T-helper 17 cell (primary cell): ENCODE results near the gene CENPQ. TPM values are rescaled to one million over a fixed set of nuclear protein-coding genes. Genes with fewer than 3 reads are reported as not detected.

Experiments
- ATAC-seq: fragments of 150-1000 bp; cut with Tn5 transposase; 2 replicates; pipeline ENCODE4 v1.10.0; 2021; ENCODE audit warnings: mild to moderate bottlenecking, moderate library complexity
- DNase-seq, 3 donors: peaks; one replicate each; pipeline versions ENCODE4 v3.0.0 to v3.0.0-alpha.2; 2020 to 2021
- H3K9me3 ChIP-seq: one replicate; pipeline ENCODE4 v1.7.0; 2013; ENCODE audit warnings: low read length, mild to moderate bottlenecking; ENCODE audit not compliant: control insufficient read depth, poor library complexity, severe bottlenecking
- H3K27ac Mint-ChIP-seq: one replicate; pipeline ENCODE4 v1.8.0; 2022; ENCODE audit warnings: mild to moderate bottlenecking, moderate library complexity, mixed read lengths
- H3K27me3 Mint-ChIP-seq: one replicate; pipeline ENCODE4 v1.8.0; 2022; ENCODE audit warnings: mixed read lengths
- H3K36me3 Mint-ChIP-seq: one replicate; pipeline ENCODE4 v1.8.0; 2022; ENCODE audit warnings: low read depth, mixed read lengths
- H3K4me1 Mint-ChIP-seq: one replicate; pipeline ENCODE4 v1.8.0; 2022; ENCODE audit warnings: mild to moderate bottlenecking, mixed read lengths
- H3K4me3 Mint-ChIP-seq: one replicate; pipeline ENCODE4 v1.8.0; 2022; ENCODE audit warnings: mild to moderate bottlenecking, moderate library complexity, mixed read lengths
- total RNA-seq, 4 donors: library from RNA in 2 of 4; stranded (reverse) in 2 of 4; gene quantifications; one replicate each; pipeline ENCODE4 v1.2.3 and lab custom pipeline; 2022 to 2026

The CENPQ gene
- total RNA-seq, 2 donors from 2014 or later, result 1.3 to 2.0 TPM

GRCh38 chr6:49531774-49532569 lies 68.8 kb downstream of the CENPQ start:
- Mint-ChIP-seq H3K4me1 (peaks cover 4% of the 10 kb centered on the region), H3K27me3 (peaks cover 22% of the 10 kb centered on the region), H3K36me3 (no peaks in the 10 kb centered on the region), H3K27ac (peak overlapping the region; percentile 80), H3K4me3 (no peak overlapping the region)
- no peaks in the 10 kb centered on the region for H3K9me3 ChIP-seq
- DNase-seq, result no peak
- ATAC-seq, result peak; percentile 81

GRCh38 chr6:49535795-49536194 lies 72.6 kb downstream of the CENPQ start:
- Mint-ChIP-seq H3K36me3 (no peaks in the 10 kb centered on the region), H3K4me3 (no peak overlapping the region), H3K27ac (no peak overlapping the region), H3K27me3 (peaks cover 5% of the 10 kb centered on the region), H3K4me1 (peaks cover 4% of the 10 kb centered on the region)
- ATAC-seq, result no peak
- DNase-seq, result no peak
- no peaks in the 10 kb centered on the region for H3K9me3 ChIP-seq

GRCh38 chr6:49539102-49539501 lies 75.9 kb downstream of the CENPQ start:
- Mint-ChIP-seq H3K27ac (no peak overlapping the region), H3K4me3 (no peak overlapping the region), H3K36me3 (no peaks in the 10 kb centered on the region), H3K4me1 (no peaks in the 10 kb centered on the region), H3K27me3 (no peaks in the 10 kb centered on the region)
- H3K9me3 ChIP-seq, result no peaks in the 10 kb centered on the region
- no peak for DNase-seq
- ATAC-seq, result no peak

- ATAC-seq, result no peak
- Mint-ChIP-seq H3K4me3 (no peak overlapping the region), H3K36me3 (no peaks in the 10 kb centered on the region), H3K4me1 (no peaks in the 10 kb centered on the region), H3K27ac (no peak overlapping the region), H3K27me3 (no peaks in the 10 kb centered on the region)
- H3K9me3 ChIP-seq, result no peaks in the 10 kb centered on the region
- no peak for DNase-seq
Measured at GRCh38 chr6:49540614-49541013, 77.4 kb downstream of the CENPQ start.

GRCh38 chr6:49541210-49541724 lies 78.1 kb downstream of the CENPQ start:
- DNase-seq (no peak), ATAC-seq (no peak)
- Mint-ChIP-seq H3K27ac (no peak overlapping the region), H3K27me3 (peaks cover 1% of the 10 kb centered on the region), H3K4me3 (no peak overlapping the region), H3K4me1 (no peaks in the 10 kb centered on the region), H3K36me3 (no peaks in the 10 kb centered on the region)
- H3K9me3 ChIP-seq, result no peaks in the 10 kb centered on the region

- no peak for DNase-seq
- H3K27me3 Mint-ChIP-seq, result peaks cover 8% of the 10 kb centered on the region
- H3K36me3 Mint-ChIP-seq, result no peaks in the 10 kb centered on the region
- no peak overlapping the region for H3K27ac Mint-ChIP-seq
- ATAC-seq, result no peak
- no peak overlapping the region for H3K4me3 Mint-ChIP-seq
- no peaks in the 10 kb centered on the region for H3K4me1 Mint-ChIP-seq
- no peaks in the 10 kb centered on the region for H3K9me3 ChIP-seq
Measured at GRCh38 chr6:49541936-49542335, 78.8 kb downstream of the CENPQ start.

Other genes starting within 250 kb of the CENPQ start
- gene MMUT, start 117 bp upstream of the CENPQ start, total RNA-seq, result 1 to 10 TPM; 6.9 to 8.6 TPM
- gene GLYATL3, start 36.6 kb downstream of the CENPQ start, total RNA-seq, result not detected
- not detected for gene C6orf141, start 87.3 kb downstream of the CENPQ start, total RNA-seq
- not detected for gene RHAG, start 173.5 kb downstream of the CENPQ start, total RNA-seq